Ascending aorta (tissue), 2 donors: ENCODE data around the gene N4BP2. TPM values are rescaled to one million over a fixed set of nuclear protein-coding genes. Genes with fewer than 3 reads are reported as not detected.
A peak's percentile ranks its signal among the peaks of the same experiment; 100 is the strongest.
"Not testable (repeated sequence)": the region's sequence is repeated elsewhere in the genome, so short reads cannot be mapped to it uniquely, and the experiment has no call there.

Experiments
- DNase-seq, 2 donors: peaks; one replicate each; pipeline ENCODE4 v3.0.0-alpha.2; 2019; ENCODE audit warnings: low spot score in 2 of 2
- H3K27ac ChIP-seq, 2 donors: fragments of 200-600 bp; sonication (generic); one replicate each; pipeline ENCODE4 v1.5.1; 2016 to 2017; ENCODE audit warnings: mild to moderate bottlenecking in 1 of 2
- H3K27me3 ChIP-seq: fragments of 200-600 bp; sonication (generic); one replicate; pipeline ENCODE4 v1.5.1; 2017
- H3K36me3 ChIP-seq, 2 donors: fragments of 200-600 bp; sonication (generic); one replicate each; pipeline ENCODE4 v1.5.1; 2016
- H3K4me1 ChIP-seq, 2 donors: fragments of 200-600 bp; sonication (generic); one replicate each; pipeline ENCODE4 v1.5.1; 2016 to 2017; ENCODE audit warnings: mild to moderate bottlenecking in 1 of 2
- H3K4me3 ChIP-seq, 2 donors: fragments of 200-600 bp; sonication (generic); one replicate each; pipeline ENCODE4 v1.5.1; 2016 to 2017; ENCODE audit warnings: mild to moderate bottlenecking in 1 of 2
- H3K9me3 ChIP-seq, 2 donors: fragments of 200-600 bp; sonication (generic); one replicate each; pipeline ENCODE4 v1.5.1; 2016
- CTCF ChIP-seq, 3 experiments: fragments of 200-600 bp in 2 of 3; fragments of 450-650 bp in 1 of 3; sonication (generic) in 2 of 3; IDR thresholded peaks; one replicate each; pipeline ENCODE4 v1.5.1; 2016 to 2019; ENCODE audit warnings: antibody characterized with exemption in 3 of 3, mild to moderate bottlenecking in 1 of 3, moderate library complexity in 1 of 3
- intact Hi-C: fragments of 100-400 bp; cut with DNase I; formaldehyde crosslinking; loops from one replicate; pipeline ENCODE4 v1.15.1; 2023
- total RNA-seq: library from RNA; depleted of rRNA; stranded (reverse); fragments of >200 nt; gene quantifications from one replicate; pipeline ENCODE4 v1.1.0, GENCODE V29; 2016

Gene N4BP2
- total RNA-seq, 1 donor from 2014 or later = 0.53 TPM

GRCh38 chr4:40144716-40145115, 88.1 kb downstream of the N4BP2 start:
- Histone ChIP-seq H3K4me1 (no peaks in the 10 kb centered on the region), H3K36me3 (no peaks in the 10 kb centered on the region), H3K4me3 (no peak overlapping the region), H3K9me3 (no peaks in the 10 kb centered on the region), H3K27ac (no peak overlapping the region), H3K27me3 (no peaks in the 10 kb centered on the region)
- TF ChIP-seq CTCF (IDR thresholded peaks at IDR 0.05) = no peak
- intact Hi-C loops = no loop called here
- DNase-seq = no peak

GRCh38 chr4:40147490-40147889, 90.8 kb downstream of the N4BP2 start:
- DNase-seq, H3K4me3 ChIP-seq, H3K36me3 ChIP-seq, H3K27me3 ChIP-seq, intact Hi-C loops, H3K9me3 ChIP-seq, H3K27ac ChIP-seq, H3K4me1 ChIP-seq: not testable (repeated sequence)

GRCh38 chr4:40149960-40150385, 93.3 kb downstream of the N4BP2 start:
- Histone ChIP-seq H3K27me3 (no peaks in the 10 kb centered on the region), H3K9me3 (no peaks in the 10 kb centered on the region), H3K4me1 (no peaks in the 10 kb centered on the region), H3K27ac (no peak overlapping the region), H3K36me3 (no peaks in the 10 kb centered on the region), H3K4me3 (no peak overlapping the region)
- TF ChIP-seq CTCF (IDR thresholded peaks at IDR 0.05) = peak; percentile 65 to 75 (median 69)
- peak in 1 of 2 donors; percentile 78 for DNase-seq
- intact Hi-C loops = loop anchor here (2.0 kb wide), 1 partner anchor 159 kb away; no protein-coding TSS in a partner anchor

GRCh38 chr4:40150932-40151331, 94.3 kb downstream of the N4BP2 start:
- Histone ChIP-seq H3K9me3 (no peaks in the 10 kb centered on the region), H3K4me3 (no peak overlapping the region), H3K27ac (no peak overlapping the region), H3K27me3 (no peaks in the 10 kb centered on the region), H3K36me3 (no peaks in the 10 kb centered on the region), H3K4me1 (no peaks in the 10 kb centered on the region)
- intact Hi-C loops = loop anchor here (2.0 kb wide), 1 partner anchor 158 kb away; no protein-coding TSS in a partner anchor
- no peak for TF ChIP-seq CTCF (IDR thresholded peaks at IDR 0.05)
- no peak for DNase-seq

GRCh38 chr4:40152637-40153036, 96.0 kb downstream of the N4BP2 start:
- intact Hi-C loops = no loop called here
- no peaks in the 10 kb centered on the region for H3K9me3 ChIP-seq
- no peaks in the 10 kb centered on the region for H3K27me3 ChIP-seq
- H3K4me1 ChIP-seq = no peaks in the 10 kb centered on the region
- no peaks in the 10 kb centered on the region for H3K36me3 ChIP-seq
- H3K27ac ChIP-seq = no peak overlapping the region
- no peak for TF ChIP-seq CTCF (IDR thresholded peaks at IDR 0.05)
- no peak overlapping the region for H3K4me3 ChIP-seq
- no peak for DNase-seq

GRCh38 chr4:40157436-40157835, 100.8 kb downstream of the N4BP2 start:
- H3K4me1 ChIP-seq = no peaks in the 10 kb centered on the region
- no peak for DNase-seq
- no peaks in the 10 kb centered on the region for H3K27me3 ChIP-seq
- no peaks in the 10 kb centered on the region for H3K9me3 ChIP-seq
- no peak overlapping the region for H3K4me3 ChIP-seq
- no peak overlapping the region for H3K27ac ChIP-seq
- intact Hi-C loops = no loop called here
- no peak for TF ChIP-seq CTCF (IDR thresholded peaks at IDR 0.05)
- H3K36me3 ChIP-seq = no peaks in the 10 kb centered on the region
